Trophoblast cell (in vitro differentiated cells and primary cell): ENCODE measurements around the gene MTAP.

Experiments used
- DNase-seq, 2 donors: peaks; one replicate each; pipeline ENCODE4 v3.0.0-alpha.2; 2016
- H2AFZ ChIP-seq: 2 replicates; pipeline ENCODE4 v1.6.1; 2013; ENCODE audit warnings: low read length, moderate library complexity, mild to moderate bottlenecking; ENCODE audit not compliant: insufficient read depth, poor library complexity
- H2AK5ac ChIP-seq: 2 replicates; pipeline ENCODE4 v1.6.1; 2013; ENCODE audit warnings: mild to moderate bottlenecking, low read length
- H2BK120ac ChIP-seq: 2 replicates; pipeline ENCODE4 v1.6.1; 2013; ENCODE audit warnings: low read length, mild to moderate bottlenecking, moderate library complexity; ENCODE audit not compliant: insufficient read depth, poor library complexity
- H2BK12ac ChIP-seq: 2 replicates; pipeline ENCODE4 v1.6.1; 2013; ENCODE audit warnings: mild to moderate bottlenecking, low read length, moderate library complexity
- H2BK5ac ChIP-seq: 2 replicates; pipeline ENCODE4 v1.6.1; 2013; ENCODE audit warnings: low read length, low read depth, moderate library complexity, mild to moderate bottlenecking; ENCODE audit not compliant: poor library complexity
- H3K14ac ChIP-seq: 2 replicates; pipeline ENCODE4 v1.6.1; 2013; ENCODE audit warnings: mild to moderate bottlenecking, low read length
- H3K18ac ChIP-seq: 2 replicates; pipeline ENCODE4 v1.6.1; 2013; ENCODE audit warnings: mild to moderate bottlenecking, low read length
- H3K23ac ChIP-seq: 2 replicates; pipeline ENCODE4 v1.6.1; 2013; ENCODE audit warnings: low read length
- H3K27ac ChIP-seq: 2 replicates; pipeline ENCODE4 v1.5.1; 2013; ENCODE audit warnings: low read depth, mild to moderate bottlenecking, inconsistent platforms, low read length, moderate library complexity
- H3K27me3 ChIP-seq: 2 replicates; pipeline ENCODE4 v1.6.1; 2013; ENCODE audit warnings: inconsistent platforms, mild to moderate bottlenecking, low read length, moderate library complexity; ENCODE audit not compliant: insufficient read depth
- H3K36me3 ChIP-seq, 2 experiments: 1 replicate in 1 of 2; 2 replicates in 1 of 2; pipeline ENCODE4 v1.6.1; 2013; ENCODE audit warnings: low read length in 2 of 2, mild to moderate bottlenecking in 2 of 2, moderate library complexity in 1 of 2; ENCODE audit not compliant: insufficient read depth in 2 of 2, control insufficient read depth in 1 of 2
- H3K4ac ChIP-seq: 2 replicates; pipeline ENCODE4 v1.6.1; 2013; ENCODE audit warnings: low read depth, mild to moderate bottlenecking, low read length, moderate library complexity
- H3K4me1 ChIP-seq, 2 experiments: 1 replicate in 1 of 2; 2 replicates in 1 of 2; pipeline ENCODE4 v1.6.1; 2013; ENCODE audit warnings: low read length in 2 of 2, mild to moderate bottlenecking in 2 of 2, moderate library complexity in 1 of 2; ENCODE audit not compliant: insufficient read depth in 2 of 2, control insufficient read depth in 1 of 2
- H3K4me2 ChIP-seq: 2 replicates; pipeline ENCODE4 v1.6.1; 2013; ENCODE audit warnings: inconsistent platforms, mild to moderate bottlenecking, low read length, moderate library complexity
- H3K4me3 ChIP-seq: 2 replicates; pipeline ENCODE4 v1.5.1; 2013; ENCODE audit warnings: mild to moderate bottlenecking, low read depth, low read length, inconsistent platforms
- H3K79me1 ChIP-seq: one replicate; pipeline ENCODE4 v1.6.1; 2013; ENCODE audit warnings: low read length
- H3K79me2 ChIP-seq: 2 replicates; pipeline ENCODE4 v1.6.1; 2013; ENCODE audit warnings: low read length, mild to moderate bottlenecking; ENCODE audit not compliant: control insufficient read depth, insufficient read depth, poor library complexity
- H3K9ac ChIP-seq: 2 replicates; pipeline ENCODE4 v1.6.1; 2013; ENCODE audit warnings: mild to moderate bottlenecking, low read length
- H3K9me3 ChIP-seq: 2 replicates; pipeline ENCODE4 v1.6.1; 2013; ENCODE audit warnings: low read depth, mild to moderate bottlenecking, control low read depth, inconsistent platforms, low read length; ENCODE audit not compliant: insufficient read depth
- H4K12ac ChIP-seq: 2 replicates; pipeline ENCODE4 v1.6.1; 2013; ENCODE audit warnings: low read depth, mild to moderate bottlenecking, low read length, moderate library complexity
- H4K8ac ChIP-seq: 2 replicates; pipeline ENCODE4 v1.6.1; 2013; ENCODE audit warnings: low read depth, mild to moderate bottlenecking, low read length, moderate library complexity
- H4K91ac ChIP-seq: one replicate; pipeline ENCODE4 v1.6.1; 2013; ENCODE audit warnings: low read depth, mild to moderate bottlenecking, low read length, moderate library complexity
- WGBS: extraction: QIAGEN DNeasy Blood & Tissue Kit; methylation state at CpG from one replicate; pipeline ENCODE4 v1.1.7; 2013; ENCODE audit warnings: missing lambda C conversion rate; ENCODE audit not compliant: insufficient read length, insufficient coverage; ENCODE audit errors: extremely low coverage; 5-methylcytosine and 5-hydroxymethylcytosine counted together

Gene MTAP

GRCh38 chr9:21812946-21813568, 10.6 kb downstream of the MTAP start:
- H3K27ac ChIP-seq: no peak overlapping the region
- H2BK12ac ChIP-seq: no peak overlapping the region
- H2AFZ ChIP-seq: no peak overlapping the region
- H4K8ac ChIP-seq: no peak overlapping the region
- H3K9ac ChIP-seq: no peak overlapping the region
- no peaks in the 10 kb centered on the region for H3K79me2 ChIP-seq
- peak; percentile 88 to 96 for DNase-seq
- H3K14ac ChIP-seq: no peak overlapping the region
- no peak overlapping the region for H2BK120ac ChIP-seq
- WGBS: no CpG with 5 or more reads among the region's 5 CpGs
- no peak overlapping the region for H4K91ac ChIP-seq
- no peak overlapping the region for H2AK5ac ChIP-seq
- H3K36me3 ChIP-seq: peaks cover 19 to 48% of the 10 kb centered on the region in 2 experiments
- H3K4me1 ChIP-seq: peaks cover 8 to 9% of the 10 kb centered on the region in 2 experiments
- no peaks in the 10 kb centered on the region for H3K9me3 ChIP-seq
- no peak overlapping the region for H2BK5ac ChIP-seq
- no peak overlapping the region for H3K18ac ChIP-seq
- no peak overlapping the region for H3K4me2 ChIP-seq
- no peak overlapping the region for H3K23ac ChIP-seq
- no peak overlapping the region for H4K12ac ChIP-seq
- no peak overlapping the region for H3K4me3 ChIP-seq
- H3K4ac ChIP-seq: no peak overlapping the region
- H3K79me1 ChIP-seq: no peaks in the 10 kb centered on the region
- no peaks in the 10 kb centered on the region for H3K27me3 ChIP-seq

GRCh38 chr9:21813575-21814473, 11.4 kb downstream of the MTAP start:
- WGBS: no CpG with 5 or more reads among the region's 8 CpGs
- no peaks in the 10 kb centered on the region for H3K27me3 ChIP-seq
- H3K36me3 ChIP-seq: peaks cover 23 to 49% of the 10 kb centered on the region in 2 experiments
- H2AK5ac ChIP-seq: no peak overlapping the region
- no peak overlapping the region for H4K12ac ChIP-seq
- H3K4ac ChIP-seq: peak overlapping the region; percentile 70
- H3K18ac ChIP-seq: no peak overlapping the region
- no peak overlapping the region for H3K9ac ChIP-seq
- no peaks in the 10 kb centered on the region for H3K9me3 ChIP-seq
- no peak overlapping the region for H3K14ac ChIP-seq
- no peak overlapping the region for H4K91ac ChIP-seq
- no peak overlapping the region for H3K23ac ChIP-seq
- no peaks in the 10 kb centered on the region for H3K79me2 ChIP-seq
- DNase-seq: peak; percentile 75 to 95
- no peaks in the 10 kb centered on the region for H3K79me1 ChIP-seq
- H3K4me2 ChIP-seq: no peak overlapping the region
- H2BK5ac ChIP-seq: no peak overlapping the region
- H2BK12ac ChIP-seq: no peak overlapping the region
- no peak overlapping the region for H4K8ac ChIP-seq
- H3K4me3 ChIP-seq: no peak overlapping the region
- H3K4me1 ChIP-seq: peaks cover 8 to 9% of the 10 kb centered on the region in 2 experiments
- no peak overlapping the region for H2AFZ ChIP-seq
- no peak overlapping the region for H3K27ac ChIP-seq
- no peak overlapping the region for H2BK120ac ChIP-seq

- H4K91ac ChIP-seq: no peak overlapping the region
- no peak overlapping the region for H3K27ac ChIP-seq
- no peak overlapping the region for H3K18ac ChIP-seq
- H3K4me3 ChIP-seq: no peak overlapping the region
- no peak overlapping the region for H2AK5ac ChIP-seq
- H3K23ac ChIP-seq: no peak overlapping the region
- no peak overlapping the region for H2BK12ac ChIP-seq
- no peaks in the 10 kb centered on the region for H3K9me3 ChIP-seq
- no peak overlapping the region for H3K4me2 ChIP-seq
- no peaks in the 10 kb centered on the region for H3K79me2 ChIP-seq
- H3K36me3 ChIP-seq: peaks cover 23 to 39% of the 10 kb centered on the region in 2 experiments
- H2AFZ ChIP-seq: no peak overlapping the region
- H3K14ac ChIP-seq: no peak overlapping the region
- H2BK120ac ChIP-seq: no peak overlapping the region
- 100% methylated on average over 2 of the region's 3 CpGs for WGBS
- H4K8ac ChIP-seq: no peak overlapping the region
- no peak for DNase-seq
- no peak overlapping the region for H3K9ac ChIP-seq
- no peak overlapping the region for H2BK5ac ChIP-seq
- no peaks in the 10 kb centered on the region for H3K79me1 ChIP-seq
- H3K27me3 ChIP-seq: no peaks in the 10 kb centered on the region
- no peak overlapping the region for H4K12ac ChIP-seq
- peak overlapping the region; percentile 12 for H3K4ac ChIP-seq
- H3K4me1 ChIP-seq: peaks cover 8 to 9% of the 10 kb centered on the region in 2 experiments
Measured at GRCh38 chr9:21815643-21816042, 13.2 kb downstream of the MTAP start.

GRCh38 chr9:21817176-21817575, 14.7 kb downstream of the MTAP start:
- H4K91ac ChIP-seq: no peak overlapping the region
- no peak overlapping the region for H3K18ac ChIP-seq
- no peak overlapping the region for H3K14ac ChIP-seq
- no peak overlapping the region for H2AFZ ChIP-seq
- H3K4me3 ChIP-seq: no peak overlapping the region
- DNase-seq: no peak
- no peak overlapping the region for H3K23ac ChIP-seq
- no peak overlapping the region for H4K12ac ChIP-seq
- no peaks in the 10 kb centered on the region for H3K79me2 ChIP-seq
- peaks cover 0 to under 1% of the 10 kb centered on the region in 2 experiments for H3K4me1 ChIP-seq
- H2BK120ac ChIP-seq: no peak overlapping the region
- no peak overlapping the region for H3K9ac ChIP-seq
- H3K27me3 ChIP-seq: no peaks in the 10 kb centered on the region
- no peak overlapping the region for H2AK5ac ChIP-seq
- H2BK12ac ChIP-seq: no peak overlapping the region
- no CpG with 5 or more reads among the region's 3 CpGs for WGBS
- no peak overlapping the region for H3K4me2 ChIP-seq
- no peak overlapping the region for H2BK5ac ChIP-seq
- no peak overlapping the region for H4K8ac ChIP-seq
- no peaks in the 10 kb centered on the region for H3K79me1 ChIP-seq
- no peak overlapping the region for H3K27ac ChIP-seq
- H3K9me3 ChIP-seq: no peaks in the 10 kb centered on the region
- no peak overlapping the region for H3K4ac ChIP-seq
- peaks cover 18 to 27% of the 10 kb centered on the region in 2 experiments for H3K36me3 ChIP-seq
